B cell (primary cell): ENCODE measurements around the gene PYGL. TPM values are rescaled to one million over a fixed set of nuclear protein-coding genes. Genes with fewer than 3 reads are reported as not detected.

Experiments used
- ATAC-seq: fragments of 200-7000 bp; cut with Tn5 transposase; one replicate; pipeline ENCODE4 v1.10.0; 2021; ENCODE audit warnings: low read depth, mild to moderate bottlenecking, moderate number of reproducible peaks, moderate library complexity
- CTCF ChIA-PET: fragments of 350-600 bp; sonication (Branson Sonifier 250); formaldehyde crosslinking; loops from one replicate; lab custom pipeline; 2021; ENCODE audit warnings: antibody characterized with exemption, inconsistent platforms; lab: Charles Lee
- POLR2A ChIA-PET: fragments of 350-600 bp; sonication (Branson Sonifier 250); formaldehyde crosslinking; loops from one replicate; lab custom pipeline; 2021; ENCODE audit warnings: antibody characterized with exemption; lab: Charles Lee
- DNase-seq: peaks from one replicate; pipeline ENCODE4 v3.0.0; 2013
- H2AFZ ChIP-seq: 2 replicates; pipeline ENCODE4 v1.6.1; 2012; ENCODE audit warnings: mild to moderate bottlenecking, low read depth, low read length; ENCODE audit not compliant: insufficient read depth, poor library complexity, severe bottlenecking
- H3K27ac ChIP-seq, 2 donors: 1 replicate in 1 of 2; 2 replicates in 1 of 2; pipeline ENCODE4 v1.5.1; 2012 to 2013; ENCODE audit warnings: low read length in 2 of 2, mild to moderate bottlenecking in 2 of 2, moderate library complexity in 1 of 2
- H3K27me3 ChIP-seq, 4 experiments: fragments of 200-600 bp in 1 of 4; sonication (generic) in 1 of 4; replicated peaks in 1 of 4; 1 replicate in 2 of 4; 2 replicates in 2 of 4; pipeline versions ENCODE4 v1.6.1 to v1.7.0; 2013 to 2016; ENCODE audit warnings: low read length in 3 of 4, mild to moderate bottlenecking in 2 of 4, mixed read lengths in 1 of 4, moderate library complexity in 1 of 4; ENCODE audit not compliant: insufficient read depth in 4 of 4, control insufficient read depth in 3 of 4; ENCODE audit errors: control extremely low read depth in 1 of 4
- H3K36me3 ChIP-seq, 2 experiments: replicated peaks in 1 of 2; 1 replicate in 1 of 2; 2 replicates in 1 of 2; pipeline versions ENCODE4 v1.6.1 to v1.7.1; 2013; ENCODE audit warnings: low read length in 1 of 2; ENCODE audit not compliant: insufficient read depth in 2 of 2, control insufficient read depth in 1 of 2; ENCODE audit errors: control extremely low read depth in 1 of 2, extremely low read depth in 1 of 2
- H3K4me1 ChIP-seq, 2 donors: fragments of 200-600 bp in 1 of 2; sonication (generic) in 1 of 2; 1 replicate in 1 of 2; 2 replicates in 1 of 2; pipeline versions ENCODE4 v1.5.1 to v1.6.1; 2013 to 2017; ENCODE audit warnings: low read length in 2 of 2; ENCODE audit not compliant: control insufficient read depth in 2 of 2, insufficient read depth in 2 of 2
- H3K4me2 ChIP-seq: replicated peaks from 2 replicates; pipeline ENCODE3; 2012; ENCODE audit warnings: mild to moderate bottlenecking, low read depth, low read length; ENCODE audit not compliant: poor library complexity, severe bottlenecking
- H3K4me3 ChIP-seq, 5 experiments: fragments of 200-600 bp in 1 of 5; sonication (generic) in 1 of 5; 1 replicate in 3 of 5; 2 replicates in 2 of 5; pipeline versions ENCODE4 v1.5.1 to v1.7.0; 2011 to 2016; ENCODE audit warnings: low read length in 4 of 5, mild to moderate bottlenecking in 4 of 5, low read depth in 2 of 5, control low read depth in 1 of 5, moderate library complexity in 1 of 5; ENCODE audit not compliant: insufficient read depth in 1 of 5; ENCODE audit errors: control extremely low read depth in 1 of 5, extremely low read depth in 1 of 5
- H3K79me2 ChIP-seq: fragments of 200-600 bp; sonication (generic); one replicate; pipeline ENCODE4 v1.6.0; 2016; ENCODE audit warnings: low read length; ENCODE audit not compliant: control insufficient read depth, insufficient read depth
- H3K9ac ChIP-seq: fragments of 200-600 bp; sonication (generic); 2 replicates; pipeline ENCODE4 v1.6.1; 2017; ENCODE audit warnings: mild to moderate bottlenecking, low read length, moderate library complexity
- H3K9me3 ChIP-seq, 3 donors: one replicate each; pipeline versions ENCODE4 v1.6.1 to v1.7.1; 2013; ENCODE audit warnings: low read length in 2 of 3; ENCODE audit not compliant: control insufficient read depth in 2 of 3, insufficient read depth in 1 of 3; ENCODE audit errors: control extremely low read depth in 1 of 3
- H4K20me1 ChIP-seq: 2 replicates; pipeline ENCODE4 v1.6.0; 2012; ENCODE audit warnings: mild to moderate bottlenecking, low read length; ENCODE audit not compliant: insufficient read depth, control insufficient read depth, poor library complexity, severe bottlenecking
- H3K27ac Mint-ChIP-seq: one replicate; pipeline ENCODE4 v1.8.0; 2021; ENCODE audit warnings: mixed read lengths
- H3K27me3 Mint-ChIP-seq: one replicate; pipeline ENCODE4 v1.8.0; 2021; ENCODE audit warnings: mixed read lengths
- H3K4me1 Mint-ChIP-seq: one replicate; pipeline ENCODE4 v1.8.0; 2021; ENCODE audit warnings: mixed read lengths
- H3K4me3 Mint-ChIP-seq: one replicate; pipeline ENCODE4 v1.8.0; 2021; ENCODE audit warnings: mixed read lengths
- H3K9me3 Mint-ChIP-seq: one replicate; pipeline ENCODE4 v1.8.0; 2022; ENCODE audit warnings: mixed read lengths; ENCODE audit not compliant: insufficient read depth
- CTCF ChIP-seq: fragments of 200-600 bp; IDR thresholded peaks from one replicate; pipeline ENCODE4 v1.8.0; 2022; ENCODE audit warnings: antibody characterized with exemption, mild to moderate bottlenecking
- EZH2 ChIP-seq: IDR thresholded peaks from 2 replicates; pipeline ENCODE4 v1.6.1; 2012; ENCODE audit warnings: borderline replicate concordance, low read depth, mild to moderate bottlenecking, moderate library complexity, low read length; ENCODE audit not compliant: insufficient read depth, poor library complexity, severe bottlenecking
- WGBS: methylation state at CpG from one replicate; pipeline ENCODE4 v1.1.5; 2013; ENCODE audit warnings: missing lambda C conversion rate; ENCODE audit not compliant: insufficient coverage; 5-methylcytosine and 5-hydroxymethylcytosine counted together
- intact Hi-C: fragments of 100-400 bp; cut with micrococcal nuclease; formaldehyde crosslinking; loops from one replicate; pipeline ENCODE4 v1.10.0; 2022
- polyA plus RNA-seq: library from polyadenylated mRNA; depleted of rRNA; stranded (reverse); fragments of >200 nt; gene quantifications from 2 replicates; pipeline ENCODE4 v1.2.3, GENCODE V29; 2012
- total RNA-seq, 2 donors: library from RNA; stranded (reverse); fragments of 120-200 nt in 1 of 2; gene quantifications; 1 replicate in 1 of 2; 2 replicates in 1 of 2; pipeline versions ENCODE4 v1.2.3 to v1.2.4, GENCODE V29; 2013 to 2022

PYGL gene
- total and polyA plus RNA-seq, 2 donors (not counting 1 experiment from before 2014, with no cell fraction given): 0.60 to 0.64 TPM

DNA sequence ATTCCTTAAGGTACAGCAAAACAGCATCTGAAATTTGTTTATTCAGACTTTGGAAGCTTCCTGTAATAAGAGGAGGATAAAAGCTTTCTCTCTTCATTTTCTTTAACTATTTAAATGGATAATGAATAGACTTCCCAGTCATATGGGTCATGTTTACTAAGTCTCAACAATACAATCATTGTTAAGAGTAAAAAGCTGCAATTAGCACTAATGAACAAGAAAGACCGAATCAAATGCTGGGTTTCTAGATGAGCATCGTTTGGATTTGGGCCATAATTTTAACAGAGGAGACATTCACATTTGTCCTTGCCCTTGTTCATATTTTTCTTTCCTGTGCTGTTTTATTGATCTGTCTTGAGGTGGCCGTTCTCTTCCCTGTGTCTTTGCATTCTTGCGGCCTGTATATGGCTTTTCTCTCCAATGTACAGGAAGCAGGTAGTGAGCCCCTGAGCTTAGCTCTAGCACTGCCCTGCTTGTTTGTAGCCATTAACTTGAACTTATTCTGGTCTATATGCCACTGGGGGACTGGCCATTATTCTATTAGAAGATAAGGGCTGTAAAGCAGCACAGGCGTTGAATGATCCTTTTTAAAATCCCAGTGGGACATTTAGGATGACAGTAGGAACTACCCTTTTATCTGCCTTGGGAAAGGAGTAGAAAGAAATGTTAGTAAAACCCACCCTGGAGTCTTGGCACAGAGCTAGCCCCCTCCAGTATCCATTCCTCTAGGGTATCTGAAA is 37.8 kb downstream of the PYGL start:
- Histone ChIP-seq H3K4me3 (no peak overlapping the region), H3K36me3 (peaks cover 0 to 1% of the 10 kb centered on the region in 2 experiments), H3K27ac (no peak overlapping the region), H3K4me2 (no peak overlapping the region), H3K4me1 (no peaks in the 10 kb centered on the region), H3K9me3 (no peaks in the 10 kb centered on the region), H3K27me3 (no peaks in the 10 kb centered on the region), H4K20me1 (no peaks in the 10 kb centered on the region), H3K9ac (no peak overlapping the region), H3K79me2 (no peaks in the 10 kb centered on the region), H2AFZ (no peak overlapping the region)
- peaks cover 14% of the 10 kb centered on the region for H3K27me3 Mint-ChIP-seq
- H3K27ac Mint-ChIP-seq: no peak overlapping the region
- peaks cover 4% of the 10 kb centered on the region for H3K4me1 Mint-ChIP-seq
- TF ChIP-seq CTCF (no peak), EZH2 (no peak)
- 95% methylated on average over 4 of the region's 5 CpGs for WGBS
- DNase-seq (no peak), ATAC-seq (no peak)
- CTCF ChIA-PET: no interaction called here
- intact Hi-C loops: no loop called here
- H3K9me3 Mint-ChIP-seq: peaks cover 4% of the 10 kb centered on the region
- no peak overlapping the region for H3K4me3 Mint-ChIP-seq
- POLR2A ChIA-PET: no interaction called here

DNA sequence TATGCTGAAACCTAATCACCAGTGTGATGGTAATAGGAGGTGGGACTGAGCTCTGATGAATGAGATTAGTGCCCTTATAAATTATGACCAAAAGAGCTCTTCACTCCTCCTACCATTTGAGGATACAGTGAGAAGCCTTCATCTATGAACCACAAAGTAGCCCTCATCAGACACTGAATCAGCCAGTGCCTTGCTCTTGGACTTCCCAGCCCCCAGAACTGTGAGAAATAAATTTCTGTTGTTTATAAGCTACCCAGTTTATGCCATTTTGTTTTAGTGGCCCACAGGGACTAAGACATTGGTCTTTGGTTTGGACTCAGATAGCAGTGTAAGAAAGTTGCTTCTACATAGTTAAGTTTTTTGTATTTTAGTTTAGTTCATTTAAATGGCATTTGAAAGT is 39.6 kb downstream of the PYGL start:
- no peaks in the 10 kb centered on the region for H4K20me1 ChIP-seq
- H3K27me3 ChIP-seq: no peaks in the 10 kb centered on the region
- ChIA-PET CTCF (no interaction called here), POLR2A (no interaction called here)
- peaks cover 0 to under 1% of the 10 kb centered on the region in 2 experiments for H3K36me3 ChIP-seq
- H3K4me3 ChIP-seq: no peak overlapping the region
- no peaks in the 10 kb centered on the region for H3K9me3 ChIP-seq
- H3K9ac ChIP-seq: no peak overlapping the region
- H3K4me2 ChIP-seq: no peak overlapping the region
- no peak overlapping the region for H3K27ac Mint-ChIP-seq
- H3K27me3 Mint-ChIP-seq: peaks cover 4% of the 10 kb centered on the region
- H3K4me3 Mint-ChIP-seq: no peak overlapping the region
- TF ChIP-seq CTCF (no peak), EZH2 (no peak)
- H3K9me3 Mint-ChIP-seq: peaks cover 5% of the 10 kb centered on the region
- H3K79me2 ChIP-seq: no peaks in the 10 kb centered on the region
- intact Hi-C loops: no loop called here
- no peaks in the 10 kb centered on the region for H3K4me1 ChIP-seq
- DNase-seq (no peak), ATAC-seq (no peak)
- no peak overlapping the region for H2AFZ ChIP-seq
- H3K27ac ChIP-seq: no peak overlapping the region
- peaks cover 12% of the 10 kb centered on the region for H3K4me1 Mint-ChIP-seq
